HepG2 (cell line): ENCODE measurements around the gene RARA. TPM values are rescaled to one million over a fixed set of nuclear protein-coding genes. Genes with fewer than 3 reads are reported as not detected.

Experiments used
- ATAC-seq: fragments of 200-7000 bp; cut with Tn5 transposase; 3 replicates; pipeline ENCODE4 v1.9.1; 2020; ENCODE audit warnings: mild to moderate bottlenecking, moderate library complexity
- BruUV-seq: library from RNA; stranded (reverse); fragments of 400-500 nt; replicated peaks from 2 replicates; lab custom pipeline; 2021; lab: Mats Ljungman, UMichigan
- CTCF ChIA-PET: fragments of 300-600 bp; formaldehyde crosslinking; extraction: SDS; loops from one replicate; lab custom pipeline; 2021; ENCODE audit warnings: low total read pairs, inconsistent platforms, low intra/inter-chr PET ratio; lab: Yijun Ruan, JAX
- POLR2A ChIA-PET: fragments of 350-600 bp; sonication (Branson Sonifier 250); formaldehyde crosslinking; loops from one replicate; lab custom pipeline; 2020; ENCODE audit warnings: antibody characterized with exemption, inconsistent platforms; lab: Yijun Ruan, JAX
- DNase-seq: peaks from one replicate; pipeline ENCODE4 v3.0.0-alpha.2; 2015; ENCODE audit warnings: low spot score
- FAIRE-seq: peaks from 3 replicates; lab custom pipeline; 2011; peaks lifted over from hg19 to GRCh38; lab: Jason Lieb, UNC
- H2AFZ ChIP-seq: one replicate; pipeline ENCODE4 v1.6.1; 2011; ENCODE audit warnings: low read length, inconsistent platforms
- H3K27ac ChIP-seq: fragments of 300-600 bp; 3 replicates; pipeline ENCODE4 v1.8.0; 2011; ENCODE audit warnings: mixed run types, mild to moderate bottlenecking, mixed read lengths, low read length, inconsistent platforms; ENCODE audit not compliant: insufficient read depth; ENCODE audit errors: extremely low read length
- H3K27me3 ChIP-seq, 2 experiments: fragments of 200-600 bp in 1 of 2; 2 replicates in 1 of 2; 3 replicates in 1 of 2; pipeline versions ENCODE4 v1.6.0 to v1.8.0; 2011; ENCODE audit warnings: low read length in 2 of 2, mild to moderate bottlenecking in 2 of 2, moderate library complexity in 2 of 2, inconsistent platforms in 1 of 2; ENCODE audit not compliant: insufficient read depth in 2 of 2, control insufficient read depth in 1 of 2
- H3K36me3 ChIP-seq, 2 experiments: fragments of 200-600 bp in 1 of 2; replicated peaks in 1 of 2; 2 replicates in 1 of 2; 3 replicates in 1 of 2; pipeline versions ENCODE4 v1.5.1 to v1.8.0; 2011; ENCODE audit warnings: low read length in 2 of 2, inconsistent platforms in 1 of 2; ENCODE audit not compliant: insufficient read depth in 2 of 2, control insufficient read depth in 1 of 2
- H3K4me1 ChIP-seq: 2 replicates; pipeline ENCODE4 v1.5.1; 2012; ENCODE audit warnings: low read length, inconsistent platforms; ENCODE audit not compliant: insufficient read depth
- H3K4me2 ChIP-seq: 2 replicates; pipeline ENCODE4 v1.6.0; 2011; ENCODE audit warnings: low read depth, low read length, inconsistent platforms
- H3K4me3 ChIP-seq, 3 experiments: fragments of 200-600 bp in 1 of 3; sonication (generic), shearing (Covaris generic) in 1 of 3; replicated peaks in 1 of 3; 2 replicates each; pipeline ENCODE4 v1.5.1; 2011 to 2016; ENCODE audit warnings: low read length in 3 of 3, inconsistent platforms in 2 of 3, low read depth in 2 of 3, mild to moderate bottlenecking in 2 of 3, control low read depth in 1 of 3, mixed read lengths in 1 of 3; ENCODE audit not compliant: insufficient read depth in 1 of 3
- H3K79me2 ChIP-seq: one replicate; pipeline ENCODE4 v1.6.1; 2011; ENCODE audit warnings: low read length, inconsistent platforms; ENCODE audit not compliant: insufficient read depth
- H3K9ac ChIP-seq: 2 replicates; pipeline ENCODE4 v1.6.0; 2011; ENCODE audit warnings: mild to moderate bottlenecking, low read depth, low read length, inconsistent platforms; ENCODE audit not compliant: insufficient read depth
- H3K9me3 ChIP-seq: 2 replicates; pipeline ENCODE4 v1.5.1; 2012; ENCODE audit warnings: mild to moderate bottlenecking, low read length
- H4K20me1 ChIP-seq: 2 replicates; pipeline ENCODE4 v1.6.0; 2011; ENCODE audit warnings: inconsistent platforms, mild to moderate bottlenecking, low read length, moderate library complexity; ENCODE audit not compliant: insufficient read depth
- AFF4 ChIP-seq: sonication (generic); formaldehyde crosslinking; IDR thresholded peaks from 2 replicates; pipeline ENCODE4 v1.4.0; 2020; ENCODE audit warnings: missing genetic modification reagents
- CTCF ChIP-seq: sonication (generic); formaldehyde crosslinking; IDR thresholded peaks from 2 replicates; pipeline ENCODE4 v1.5.0; 2020; ENCODE audit warnings: mild to moderate bottlenecking, missing genetic modification reagents, moderate library complexity
- FOXC1 ChIP-seq: sonication (generic); formaldehyde crosslinking; IDR thresholded peaks from 2 replicates; pipeline ENCODE4 v1.8.0; 2022; ENCODE audit warnings: mild to moderate bottlenecking, missing genetic modification reagents, borderline replicate concordance
- IKZF1 ChIP-seq: fragments of 450-650 bp; IDR thresholded peaks from 2 replicates; pipeline ENCODE4 v1.7.1; 2016
- IRF9 ChIP-seq: sonication (generic); formaldehyde crosslinking; IDR thresholded peaks from 2 replicates; pipeline ENCODE4 v1.8.0; 2022; ENCODE audit warnings: missing genetic modification reagents, mild to moderate bottlenecking, borderline replicate concordance
- MBD4 ChIP-seq: IDR thresholded peaks from 2 replicates; pipeline ENCODE4 v1.6.1; 2012; ENCODE audit warnings: low read length, inconsistent platforms, borderline replicate concordance
- NFIB ChIP-seq: sonication (generic); formaldehyde crosslinking; IDR thresholded peaks from 2 replicates; pipeline ENCODE4 v1.9.0; 2021; ENCODE audit warnings: missing genetic modification reagents, mild to moderate bottlenecking, borderline replicate concordance
- RXRB ChIP-seq: IDR thresholded peaks from 2 replicates; pipeline ENCODE4 v1.6.1; 2016; ENCODE audit warnings: borderline replicate concordance, missing genetic modification reagents, missing compliant biosample characterization
- SIN3B ChIP-seq: fragments of 150-350 bp; IDR thresholded peaks from 2 replicates; pipeline ENCODE4 v1.6.1; 2014; ENCODE audit warnings: low read length
- STAG1 ChIP-seq: sonication (generic); formaldehyde crosslinking; IDR thresholded peaks from 2 replicates; pipeline ENCODE4 v1.4.0; 2020; ENCODE audit warnings: missing genetic modification reagents
- TCF12 ChIP-seq, 2 experiments: fragments of 450-650 bp in 1 of 2; sonication (generic) in 1 of 2; formaldehyde crosslinking in 1 of 2; IDR thresholded peaks; 2 replicates each; pipeline versions ENCODE4 v1.6.1 to v1.8.0; 2017 to 2022; ENCODE audit warnings: antibody characterized with exemption in 1 of 2, mild to moderate bottlenecking in 1 of 2, missing genetic modification reagents in 1 of 2, moderate library complexity in 1 of 2
- TOE1 ChIP-seq: sonication (generic); formaldehyde crosslinking; IDR thresholded peaks from 2 replicates; pipeline ENCODE4 v1.4.0; 2020; ENCODE audit warnings: mild to moderate bottlenecking, missing genetic modification reagents
- ZFP90 ChIP-seq: sonication (generic); formaldehyde crosslinking; IDR thresholded peaks from 2 replicates; pipeline ENCODE4 v1.8.0; 2022; ENCODE audit warnings: missing genetic modification reagents, mild to moderate bottlenecking, inconsistent platforms, borderline replicate concordance
- ZNF256 ChIP-seq: sonication (generic); formaldehyde crosslinking; conservative IDR thresholded peaks from 2 replicates; pipeline ENCODE4 v1.4.0; 2020; ENCODE audit warnings: missing genetic modification reagents
- ZNF329 ChIP-seq: sonication (generic); formaldehyde crosslinking; IDR thresholded peaks from 2 replicates; pipeline ENCODE4 v1.9.0; 2021; ENCODE audit warnings: low read depth, mild to moderate bottlenecking, missing genetic modification reagents
- ZNF430 ChIP-seq: sonication (generic); formaldehyde crosslinking; IDR thresholded peaks from 2 replicates; pipeline ENCODE4 v1.9.0; 2021; ENCODE audit warnings: mild to moderate bottlenecking, missing genetic modification reagents
- ZNF451 ChIP-seq: sonication (generic); formaldehyde crosslinking; IDR thresholded peaks from 2 replicates; pipeline ENCODE4 v1.5.0; 2020; ENCODE audit warnings: mild to moderate bottlenecking, missing genetic modification reagents
- ZNF777 ChIP-seq: sonication (generic); formaldehyde crosslinking; IDR thresholded peaks from 2 replicates; pipeline ENCODE4 v1.4.0; 2020; ENCODE audit warnings: missing genetic modification reagents
- WGBS: methylation state at CpG from one replicate; pipeline ENCODE4 v1.1.6; 2017; ENCODE audit warnings: low lambda C conversion rate; 5-methylcytosine and 5-hydroxymethylcytosine counted together
- in situ Hi-C: cut with HindIII; loops from 2 replicates; pipeline ENCODE4 v1.10.0; 2017; ENCODE audit warnings: low pct_unique_long_range_greater_than_20kb; ENCODE audit not compliant: extremely low pct_ligation_motif_present
- intact Hi-C: fragments of 100-400 bp; cut with micrococcal nuclease; formaldehyde crosslinking; loops from one replicate; pipeline ENCODE4 v1.10.0; 2022; ENCODE audit not compliant: unreplicated experiment
- polyA plus RNA-seq, 8 experiments: library from polyadenylated mRNA; depleted of rRNA in 3 of 8; stranded (reverse) in 7 of 8; unstranded in 1 of 8; fragments of >200 nt; fragmentation: Illumina TruSeq in 4 of 8; extraction: Trizol in 4 of 8; gene quantifications; 2 replicates each; pipeline versions ENCODE4 v1.2.1 to v1.2.3, GENCODE V29; 2011 to 2016; ENCODE audit warnings: low read depth in 4 of 8, missing spikeins in 1 of 8, mixed read lengths in 1 of 8; ENCODE audit not compliant: insufficient read depth in 1 of 8
- total RNA-seq, 5 experiments: library from RNA; depleted of rRNA; stranded (reverse); fragments of >200 nt; fragmentation: Illumina TruSeq; extraction: Trizol; gene quantifications; 2 replicates each; pipeline ENCODE4 v1.2.3, GENCODE V29; 2016; ENCODE audit warnings: low read depth in 1 of 5

RARA gene
- total and polyA plus RNA-seq, 2 of the 13 experiments (the other 11 are each of a cell fraction or from before 2014, with no cell fraction given) = 6.4 to 8.6 TPM

GRCh38 chr17:40303009-40303657, 5.8 kb upstream of the RARA start:
- no peaks in the 10 kb centered on the region for H4K20me1 ChIP-seq
- H3K4me3 ChIP-seq = no peak overlapping the region
- no peaks in the 10 kb centered on the region for H3K79me2 ChIP-seq
- 94% methylated on average over 4 of the region's 4 CpGs for WGBS
- no peak overlapping the region for H2AFZ ChIP-seq
- ATAC-seq (peak; percentile 12; the same call in 1 of the 3 replicates), FAIRE-seq (peak; percentile 66), DNase-seq (peak; percentile 64)
- no peak overlapping the region for H3K4me2 ChIP-seq
- intact Hi-C loops = loop anchor here (1.0 to 5.0 kb wide), 3 partner anchors 14 to 114 kb away; partner anchors contain the start of gene TOP2A
- no TSS peak for BruUV-seq
- ChIA-PET CTCF (interaction anchor here (0.9 to 8.6 kb wide), 9 partner anchors 13 to 289 kb away, joined by 3 to 157 read pairs (median 4); no protein-coding TSS in a partner anchor), POLR2A (interaction anchor here (0.8 to 1.4 kb wide), 4 partner anchors 38 to 53 kb away, joined by 3 to 6 read pairs (median 4); no protein-coding TSS in a partner anchor)
- H3K27me3 ChIP-seq = no peaks in the 10 kb centered on the region
- H3K4me1 ChIP-seq = peaks cover 21% of the 10 kb centered on the region
- H3K9ac ChIP-seq = no peak overlapping the region
- in situ Hi-C loops = no loop called here
- peaks cover 8 to 46% of the 10 kb centered on the region in 2 experiments for H3K36me3 ChIP-seq
- H3K9me3 ChIP-seq = no peaks in the 10 kb centered on the region
- H3K27ac ChIP-seq = no peak overlapping the region
- TF ChIP-seq ZNF256 (CRISPR knock-in tag) (no peak), CTCF (CRISPR knock-in tag) (peak; percentile 87), NFIB (CRISPR knock-in tag) (no peak), FOXC1 (CRISPR knock-in tag) (no peak), MBD4 (no peak), TCF12 (IDR thresholded peaks at IDR 0.05) (no peak), TCF12 (CRISPR knock-in tag; IDR thresholded peaks at IDR 0.05) (no peak), ZNF451 (CRISPR knock-in tag) (no peak), ZFP90 (0 out of 2 replicates have a peak, but pooled peaks have one; percentile 56), IRF9 (CRISPR knock-in tag) (no peak), ZNF430 (CRISPR knock-in tag) (no peak), STAG1 (CRISPR knock-in tag) (peak; percentile 93), SIN3B (no peak), RXRB (CRISPR knock-in tag) (peak; percentile 41; the same call in 1 of the 2 replicates), TOE1 (CRISPR knock-in tag) (no peak), ZNF777 (CRISPR knock-in tag) (0 out of 2 replicates have a peak, but pooled peaks have one; percentile 33), AFF4 (CRISPR knock-in tag) (no peak), IKZF1 (no peak), ZNF329 (CRISPR knock-in tag) (no peak)
